Cardiac muscle cell (in vitro differentiated cells and primary cell): ENCODE data around the gene MSRB3. TPM values are rescaled to one million over a fixed set of nuclear protein-coding genes. Genes with fewer than 3 reads are reported as not detected.

ENCODE experiments used
- DNase-seq, 2 donors: peaks; one replicate each; pipeline versions ENCODE4 v3.0.0 to v3.0.0-alpha.2; 2010 to 2017; ENCODE audit warnings: low read depth in 1 of 2, low spot score in 1 of 2
- H3K27ac ChIP-seq: fragments of 200-600 bp; sonication (generic); 2 replicates; pipeline ENCODE4 v1.5.1; 2016
- H3K27me3 ChIP-seq: fragments of 200-600 bp; sonication (generic); 2 replicates; pipeline ENCODE4 v1.6.0; 2016; ENCODE audit warnings: control low read depth
- H3K36me3 ChIP-seq: fragments of 200-600 bp; sonication (generic); 2 replicates; pipeline ENCODE4 v1.5.1; 2016; ENCODE audit warnings: control low read depth
- H3K4me1 ChIP-seq: fragments of 200-600 bp; sonication (generic); 2 replicates; pipeline ENCODE4 v1.8.1; 2017; ENCODE audit warnings: low read depth, mild to moderate bottlenecking, mixed run types
- H3K4me3 ChIP-seq: fragments of 200-600 bp; sonication (generic); 2 replicates; pipeline ENCODE4 v1.5.1; 2016; ENCODE audit warnings: mild to moderate bottlenecking
- H3K9me3 ChIP-seq: fragments of 200-600 bp; sonication (generic); 2 replicates; pipeline ENCODE4 v1.5.1; 2017; ENCODE audit warnings: low read depth, mild to moderate bottlenecking, control low read depth
- CTCF ChIP-seq: IDR thresholded peaks from 2 replicates; pipeline ENCODE4 v1.5.1; 2012; ENCODE audit warnings: low read depth, mild to moderate bottlenecking, low read length
- polyA plus RNA-seq: library from polyadenylated mRNA; unstranded; fragments of >200 nt; fragmentation: Nextera tagmentation; extraction: Ambion mirVana; gene quantifications from 2 replicates; pipeline ENCODE4 v1.2.1, GENCODE V29; 2016
- total RNA-seq: library from RNA; depleted of rRNA; stranded (reverse); fragments of >200 nt; gene quantifications from 2 replicates; pipeline ENCODE4 v1.2.3, GENCODE V29; 2016

MSRB3 gene
- total and polyA plus RNA-seq, 2 experiments from 2014 or later: 41.0 to 72.4 TPM

- no peaks in the 10 kb centered on the region for H3K9me3 ChIP-seq
- H3K36me3 ChIP-seq: no peaks in the 10 kb centered on the region
- TF ChIP-seq CTCF: no peak
- H3K27ac ChIP-seq: no peak overlapping the region
- no peaks in the 10 kb centered on the region for H3K4me1 ChIP-seq
- H3K27me3 ChIP-seq: no peaks in the 10 kb centered on the region
- H3K4me3 ChIP-seq: no peak overlapping the region
- DNase-seq: no peak
These were observed 65.3 kb downstream of the MSRB3 start for GRCh38 chr12:65343801-65344200.

DNA sequence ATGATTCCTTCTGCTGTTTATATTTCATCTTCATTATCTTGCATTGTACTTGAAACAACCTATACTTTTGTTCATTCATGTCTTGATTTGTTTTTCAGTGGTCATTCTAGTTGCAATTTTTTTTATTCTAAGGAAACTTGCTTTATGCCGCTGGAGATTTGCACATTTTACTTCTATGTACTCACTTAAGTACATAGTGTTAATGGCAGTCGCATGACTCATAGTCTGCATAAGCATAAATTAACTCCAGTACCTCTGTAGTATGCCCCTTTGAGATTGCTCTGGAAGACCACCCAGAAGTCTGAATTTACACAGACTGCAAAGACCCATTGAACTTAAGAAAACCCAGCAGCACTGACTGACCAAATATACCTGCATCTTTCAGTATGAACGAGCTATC lies 77.0 kb downstream of the MSRB3 start:
- Histone ChIP-seq H3K9me3 (no peaks in the 10 kb centered on the region), H3K27ac (no peak overlapping the region), H3K4me3 (no peak overlapping the region), H3K4me1 (no peaks in the 10 kb centered on the region), H3K36me3 (peaks cover 4% of the 10 kb centered on the region), H3K27me3 (no peaks in the 10 kb centered on the region)
- peak in 1 of 2 donors; percentile 29 for DNase-seq
- no peak for TF ChIP-seq CTCF

- Histone ChIP-seq H3K4me1 (peaks cover 4% of the 10 kb centered on the region), H3K36me3 (peaks cover 4% of the 10 kb centered on the region), H3K9me3 (no peaks in the 10 kb centered on the region), H3K27ac (no peak overlapping the region), H3K4me3 (no peak overlapping the region), H3K27me3 (no peaks in the 10 kb centered on the region)
- no peak for TF ChIP-seq CTCF
- DNase-seq: no peak
These were observed 84.0 kb downstream of the MSRB3 start for GRCh38 chr12:65362234-65363031.

GRCh38 chr12:65364046-65364445 lies 85.6 kb downstream of the MSRB3 start:
- peaks cover 6% of the 10 kb centered on the region for H3K36me3 ChIP-seq
- no peak overlapping the region for H3K4me3 ChIP-seq
- peaks cover 12% of the 10 kb centered on the region for H3K4me1 ChIP-seq
- no peaks in the 10 kb centered on the region for H3K9me3 ChIP-seq
- H3K27me3 ChIP-seq: no peaks in the 10 kb centered on the region
- no peak overlapping the region for H3K27ac ChIP-seq
- DNase-seq: peak in 1 of 2 donors; percentile 54
- no peak for TF ChIP-seq CTCF

DNA sequence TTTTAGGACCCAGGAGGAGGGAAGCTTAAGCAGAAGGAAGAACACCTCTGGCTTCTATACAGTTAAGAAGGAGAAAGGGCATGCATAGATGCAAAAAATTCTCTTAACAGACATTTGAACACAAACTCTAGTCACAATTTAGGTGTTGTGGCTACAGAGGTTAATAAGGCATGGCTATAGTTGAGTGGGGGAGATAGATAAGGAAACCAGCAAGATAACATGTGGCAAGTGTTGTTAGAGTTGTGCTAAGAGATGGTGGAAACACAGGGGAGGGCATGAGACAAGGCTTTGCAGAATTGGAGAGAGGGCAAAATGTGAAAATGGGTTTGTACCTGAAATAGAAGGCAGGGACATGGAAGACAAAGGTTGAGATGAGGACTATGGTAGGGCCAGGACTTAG lies 88.9 kb downstream of the MSRB3 start:
- Histone ChIP-seq H3K4me1 (peaks cover 12% of the 10 kb centered on the region), H3K27me3 (no peaks in the 10 kb centered on the region), H3K27ac (no peak overlapping the region), H3K36me3 (peaks cover 6% of the 10 kb centered on the region), H3K9me3 (no peaks in the 10 kb centered on the region), H3K4me3 (no peak overlapping the region)
- TF ChIP-seq CTCF: no peak
- no peak for DNase-seq
